Activated T-cell treated with anti-CD3 and anti-CD28 coated beads for 48 hours (primary cell): Measurements from ENCODE around the gene SEPTIN6.

Experiments used
- DNase-seq: peaks from one replicate; pipeline ENCODE4 v3.0.0-alpha.2; 2020; ENCODE audit warnings: low read depth

The SEPTIN6 gene

GRCh38 chrX:119693040-119693995, at the start of gene SEPTIN6:
Gene SEPTIN6 (minus strand): TSS chrX:119693168. CDS start chrX:119693105, 63 bp downstream.
- DNase-seq: peak; percentile 75

- DNase-seq: no peak
Observed at GRCh38 chrX:119738742-119739141, 45.8 kb upstream of the SEPTIN6 start.

- no peak for DNase-seq
Observed at GRCh38 chrX:119736206-119736764, 43.3 kb upstream of the SEPTIN6 start.

- DNase-seq: no peak
Observed at GRCh38 chrX:119735467-119735866, 42.5 kb upstream of the SEPTIN6 start.

GRCh38 chrX:119734897-119735339, 42.0 kb upstream of the SEPTIN6 start:
- DNase-seq: no peak

- DNase-seq: peak; percentile 23
Observed at GRCh38 chrX:119729408-119730201, 36.6 kb upstream of the SEPTIN6 start.

- no peak for DNase-seq
Observed at GRCh38 chrX:119728487-119728886, 35.5 kb upstream of the SEPTIN6 start.

GRCh38 chrX:119726900-119727555, 34.1 kb upstream of the SEPTIN6 start:
- DNase-seq: no peak

- no peak for DNase-seq
Observed at GRCh38 chrX:119721926-119722325, 29.0 kb upstream of the SEPTIN6 start.

GRCh38 chrX:119721487-119721886, 28.5 kb upstream of the SEPTIN6 start:
- no peak for DNase-seq

- no peak for DNase-seq
Observed at GRCh38 chrX:119709630-119710029, 16.7 kb upstream of the SEPTIN6 start.

- no peak for DNase-seq
Observed at GRCh38 chrX:119708936-119709335, 16.0 kb upstream of the SEPTIN6 start.

GRCh38 chrX:119706616-119707015, 13.6 kb upstream of the SEPTIN6 start:
- DNase-seq: no peak

- DNase-seq: no peak
Observed at GRCh38 chrX:119698845-119699244, 5.9 kb upstream of the SEPTIN6 start.

- DNase-seq: no peak
Observed at GRCh38 chrX:119696251-119696890, 3.4 kb upstream of the SEPTIN6 start.

GRCh38 chrX:119695535-119696050, 2.6 kb upstream of the SEPTIN6 start:
- DNase-seq: no peak

GRCh38 chrX:119694601-119695534, 1.9 kb upstream of the SEPTIN6 start:
- no peak for DNase-seq

GRCh38 chrX:119693996-119694451, 1.1 kb upstream of the SEPTIN6 start:
- DNase-seq: no peak

GRCh38 chrX:119692191-119693039, 553 bp downstream of the SEPTIN6 start:
- peak; percentile 56 for DNase-seq
